Activated CD4-positive, CD25-positive, alpha-beta regulatory T cell treated with anti-CD3 and anti-CD28 coated beads, Interleukin-2, amount 50 U/mL, for 72 hours (primary cell): ENCODE measurements around the gene GTF2H1.
"Not testable (repeated sequence)": the region's sequence is repeated elsewhere in the genome, so short reads cannot be mapped to it uniquely, and the experiment has no call there.

Experiments
- DNase-seq: peaks from one replicate; pipeline ENCODE4 v3.0.0; 2021

GTF2H1 gene

GRCh38 chr11:18383388-18384156, 61.2 kb downstream of the GTF2H1 start:
- peak; percentile 64 for DNase-seq

- DNase-seq: no peak
Measured at GRCh38 chr11:18384157-18384641, 61.8 kb downstream of the GTF2H1 start.

GRCh38 chr11:18390088-18390487, 67.7 kb downstream of the GTF2H1 start:
- no peak for DNase-seq

GRCh38 chr11:18392434-18393321, 70.3 kb downstream of the GTF2H1 start:
- DNase-seq: no peak

- DNase-seq: no peak
Measured at GRCh38 chr11:18393581-18394274, 71.4 kb downstream of the GTF2H1 start.

- DNase-seq: peak; percentile 97
Measured at GRCh38 chr11:18394275-18394927, 72.0 kb downstream of the GTF2H1 start, which contains the start of gene LDHA. LDHA (plus strand) TSS chr11:18394563; CDS start chr11:18396843, 2,280 bp downstream.

GRCh38 chr11:18394928-18395734, 72.8 kb downstream of the GTF2H1 start:
- peak; percentile 35 for DNase-seq

- DNase-seq: peak; percentile 95
Measured at GRCh38 chr11:18395735-18396504, 73.6 kb downstream of the GTF2H1 start.

GRCh38 chr11:18397921-18398320, 75.6 kb downstream of the GTF2H1 start:
- DNase-seq: no peak

- not testable (repeated sequence) for DNase-seq
Measured at GRCh38 chr11:18401077-18401476, 78.7 kb downstream of the GTF2H1 start.

- DNase-seq: no peak
Measured at GRCh38 chr11:18404062-18404461, 81.7 kb downstream of the GTF2H1 start.

GRCh38 chr11:18407400-18407799, 85.0 kb downstream of the GTF2H1 start:
- not testable (repeated sequence) for DNase-seq

GRCh38 chr11:18408558-18409291, 86.4 kb downstream of the GTF2H1 start:
- no peak for DNase-seq

GRCh38 chr11:18416459-18416858, 94.1 kb downstream of the GTF2H1 start:
- DNase-seq: no peak
